ENCODE data around the gene TUBB2B. TPM values are rescaled to one million over a fixed set of nuclear protein-coding genes. Genes with fewer than 3 reads are reported as not detected.

Gene TUBB2B
- total and polyA plus RNA-seq, 2 donors (not counting 1 experiment from before 2014, with no cell fraction given) = 14.7 TPM; not detected in 1

- TF ChIP-seq EZH2 (IDR thresholded peaks at IDR 0.05; ENCODE audit: borderline replicate concordance, insufficient read depth, low read depth, low read length, poor library complexity, severe bottlenecking) (no peak), CTCF (IDR thresholded peaks at IDR 0.05) (no peak)
- peaks cover 2% of the 10 kb centered on the region for H3K4me1 Mint-ChIP-seq
- ChIA-PET CTCF (no interaction called here), POLR2A (no interaction called here)
- Histone ChIP-seq H3K79me2 (ENCODE audit: control insufficient read depth, insufficient read depth, low read length) (no peaks in the 10 kb centered on the region), H4K20me1 (ENCODE audit: control insufficient read depth, insufficient read depth, low read length, poor library complexity, severe bottlenecking) (no peaks in the 10 kb centered on the region), H3K9me3 (ENCODE audit: control extremely low read depth in 1 of 3, control insufficient read depth in 2 of 3, insufficient read depth in 1 of 3, low read length in 2 of 3) (no peaks in the 10 kb centered on the region), H3K4me3 (ENCODE audit: control extremely low read depth in 1 of 5, extremely low read depth in 1 of 5, insufficient read depth in 1 of 5, low read depth in 2 of 5, low read length in 4 of 5) (no peak overlapping the region), H3K4me2 (replicated peaks; ENCODE audit: low read depth, low read length, poor library complexity, severe bottlenecking) (no peak overlapping the region), H3K9ac (ENCODE audit: low read length) (no peak overlapping the region), H2AFZ (ENCODE audit: insufficient read depth, low read depth, low read length, poor library complexity, severe bottlenecking) (no peak overlapping the region), H3K27me3 (replicated peaks in 1 of 4; ENCODE audit: control extremely low read depth in 1 of 4, control insufficient read depth in 3 of 4, insufficient read depth in 4 of 4, low read length in 3 of 4) (no peaks in the 10 kb centered on the region), H3K27ac (ENCODE audit: low read length in 2 of 2) (no peak overlapping the region), H3K36me3 (replicated peaks in 1 of 2; ENCODE audit: control extremely low read depth in 1 of 2, control insufficient read depth in 1 of 2, extremely low read depth in 1 of 2, insufficient read depth in 2 of 2, low read length in 1 of 2) (no peaks in the 10 kb centered on the region), H3K4me1 (ENCODE audit: control insufficient read depth in 2 of 2, insufficient read depth in 2 of 2, low read length in 2 of 2) (no peaks in the 10 kb centered on the region)
- no peak overlapping the region for H3K27ac Mint-ChIP-seq
- ATAC-seq (ENCODE audit: low read depth) (no peak), DNase-seq (no peak)
- intact Hi-C loops (cut with micrococcal nuclease) = no loop called here
- no peak overlapping the region for H3K4me3 Mint-ChIP-seq
- H3K9me3 Mint-ChIP-seq (ENCODE audit: insufficient read depth) = no peaks in the 10 kb centered on the region
- 75% methylated on average over 11 of the region's 11 CpGs for WGBS (ENCODE audit: insufficient coverage)
- H3K27me3 Mint-ChIP-seq = peaks cover 9% of the 10 kb centered on the region
Observed at GRCh38 chr6:3175715-3176402, 51.6 kb downstream of the TUBB2B start.

Other genes with a start within 250 kb of the TUBB2B start
- gene NQO2, start 227.8 kb downstream of the TUBB2B start, total RNA-seq = 17.9 and 21.5 TPM in 2 replicates
- gene NQO2, start 227.8 kb downstream of the TUBB2B start, polyA plus RNA-seq = 6.2 and 8.4 TPM in 2 replicates
- 26.2 and 28.1 TPM in 2 replicates for gene RIPK1, start 159.2 kb downstream of the TUBB2B start, total RNA-seq
- 7.3 and 10.2 TPM in 2 replicates for gene RIPK1, start 159.2 kb downstream of the TUBB2B start, polyA plus RNA-seq
- gene BPHL, start 108.9 kb downstream of the TUBB2B start, total RNA-seq = 14.3 and 16.3 TPM in 2 replicates
- gene BPHL, start 108.9 kb downstream of the TUBB2B start, polyA plus RNA-seq = 10.3 and 16.5 TPM in 2 replicates
- gene TUBB2A, start 70.1 kb downstream of the TUBB2B start, total RNA-seq = 4.0 and 4.2 TPM in 2 replicates
- 110 and 146 TPM in 2 replicates for gene TUBB2A, start 70.1 kb downstream of the TUBB2B start, polyA plus RNA-seq
- gene PSMG4, start 31.3 kb upstream of the TUBB2B start, total RNA-seq = 31.8 and 31.9 TPM in 2 replicates
- 29.6 and 42.4 TPM in 2 replicates for gene PSMG4, start 31.3 kb upstream of the TUBB2B start, polyA plus RNA-seq
- gene SLC22A23, start 229.4 kb upstream of the TUBB2B start, total RNA-seq = 0.75 and 1.4 TPM in 2 replicates
- gene SLC22A23, start 229.4 kb upstream of the TUBB2B start, polyA plus RNA-seq = 0.18 and 0.30 TPM in 2 replicates